Panc1 (cell line): ENCODE data around the gene C1orf116.

ENCODE experiments used
- CTCF ChIP-seq: fragments of 450-650 bp; IDR thresholded peaks from 2 replicates; pipeline ENCODE4 v1.5.1; 2017; ENCODE audit warnings: mild to moderate bottlenecking
- POLR2AphosphoS5 ChIP-seq: IDR thresholded peaks from 2 replicates; pipeline ENCODE4 v1.6.1; 2012; ENCODE audit warnings: mild to moderate bottlenecking, low read depth, low read length, moderate library complexity
- REST ChIP-seq, 2 experiments: IDR thresholded peaks; 2 replicates each; pipeline ENCODE4 v1.6.1; 2011 to 2012; ENCODE audit warnings: low read depth in 2 of 2, control low read depth in 1 of 2, low read length in 1 of 2, mild to moderate bottlenecking in 1 of 2, moderate library complexity in 1 of 2; ENCODE audit not compliant: insufficient read depth in 1 of 2
- SIN3A ChIP-seq: IDR thresholded peaks from 2 replicates; pipeline ENCODE4 v1.6.1; 2012; ENCODE audit warnings: low read depth, mild to moderate bottlenecking, low read length, moderate library complexity, borderline replicate concordance; ENCODE audit not compliant: insufficient read depth

- TF ChIP-seq CTCF, result no peak
- no peak for TF ChIP-seq REST (IDR thresholded peaks at IDR 0.05; ENCODE audit: insufficient read depth in 1 of 2, low read depth in 2 of 2, low read length in 1 of 2)
- TF ChIP-seq POLR2AphosphoS5, result no peak
- TF ChIP-seq SIN3A, result no peak
Measured at GRCh38 chr1:207022996-207023679, 9.4 kb downstream of the C1orf116 start.
